NB4 (cell line): ENCODE measurements around the gene ADIPOR1.
A peak's percentile ranks its signal among the peaks of the same experiment; 100 is the strongest.

Source experiments
- MYC ChIP-seq: IDR thresholded peaks from 2 replicates; pipeline ENCODE4 v1.6.1; 2011; ENCODE audit warnings: low read depth, low read length
- POLR2A ChIP-seq: IDR thresholded peaks from 2 replicates; pipeline ENCODE4 v1.6.1; 2011; ENCODE audit warnings: mild to moderate bottlenecking; ENCODE audit not compliant: insufficient read length; ENCODE audit errors: extremely low read depth
- TF ChIP-seq, protein P1 (sequence below): IDR thresholded peaks from one replicate; pipeline ENCODE4 v1.5.1; 2012; ENCODE audit warnings: low read depth, low read length
- TF ChIP-seq, protein P2 (sequence below): IDR thresholded peaks from 2 replicates; pipeline ENCODE4 v1.6.1; 2011; ENCODE audit warnings: low read depth, low read length

DNA sequence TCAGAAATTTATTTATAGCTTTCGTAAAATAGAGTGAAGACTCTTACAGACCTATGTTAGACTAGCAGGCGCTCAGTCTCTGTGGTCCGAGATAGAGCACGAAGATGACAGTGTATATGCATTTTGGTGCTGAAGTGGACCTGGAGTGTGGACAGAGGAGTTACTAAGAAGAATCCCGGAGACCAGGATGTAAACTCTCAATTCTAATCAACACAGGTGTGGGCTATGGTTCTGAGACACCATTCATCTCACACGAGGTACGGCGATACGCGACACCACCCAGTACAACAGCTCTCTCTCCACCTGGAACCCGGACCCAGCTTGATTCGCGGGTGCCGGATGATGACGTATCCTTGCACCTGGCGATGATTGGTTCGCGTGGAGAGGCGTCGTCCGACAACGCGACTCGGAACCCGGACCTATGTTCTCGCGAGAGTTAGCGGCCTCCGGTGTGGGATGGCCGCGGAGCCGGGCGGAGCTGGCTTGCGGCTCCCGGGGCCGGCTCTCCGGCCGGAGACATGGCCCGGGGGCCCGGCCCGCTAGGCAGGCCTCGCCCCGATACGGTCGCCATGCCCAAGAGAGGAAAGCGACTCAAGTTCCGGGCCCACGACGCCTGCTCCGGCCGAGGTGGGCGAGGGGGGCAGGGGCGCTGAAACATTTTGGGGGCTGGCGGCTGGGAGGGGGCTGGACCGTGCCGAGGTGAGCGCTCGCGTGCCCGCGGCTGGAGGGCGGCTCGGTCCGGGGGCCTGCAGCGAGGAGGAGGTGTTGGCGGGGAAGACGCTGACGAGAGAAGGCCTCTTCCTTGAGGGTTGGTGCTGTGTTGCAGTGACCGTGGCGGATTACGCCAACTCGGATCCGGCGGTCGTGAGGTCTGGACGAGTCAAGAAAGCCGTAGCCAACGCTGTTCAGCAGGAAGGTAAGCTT lies 49.1 kb upstream of the ADIPOR1 start, which contains the start of gene TMEM183A:
- TF ChIP-seq POLR2A (peak; percentile 98), MYC (peak; percentile 96)
- TF ChIP-seq, protein P1, sequence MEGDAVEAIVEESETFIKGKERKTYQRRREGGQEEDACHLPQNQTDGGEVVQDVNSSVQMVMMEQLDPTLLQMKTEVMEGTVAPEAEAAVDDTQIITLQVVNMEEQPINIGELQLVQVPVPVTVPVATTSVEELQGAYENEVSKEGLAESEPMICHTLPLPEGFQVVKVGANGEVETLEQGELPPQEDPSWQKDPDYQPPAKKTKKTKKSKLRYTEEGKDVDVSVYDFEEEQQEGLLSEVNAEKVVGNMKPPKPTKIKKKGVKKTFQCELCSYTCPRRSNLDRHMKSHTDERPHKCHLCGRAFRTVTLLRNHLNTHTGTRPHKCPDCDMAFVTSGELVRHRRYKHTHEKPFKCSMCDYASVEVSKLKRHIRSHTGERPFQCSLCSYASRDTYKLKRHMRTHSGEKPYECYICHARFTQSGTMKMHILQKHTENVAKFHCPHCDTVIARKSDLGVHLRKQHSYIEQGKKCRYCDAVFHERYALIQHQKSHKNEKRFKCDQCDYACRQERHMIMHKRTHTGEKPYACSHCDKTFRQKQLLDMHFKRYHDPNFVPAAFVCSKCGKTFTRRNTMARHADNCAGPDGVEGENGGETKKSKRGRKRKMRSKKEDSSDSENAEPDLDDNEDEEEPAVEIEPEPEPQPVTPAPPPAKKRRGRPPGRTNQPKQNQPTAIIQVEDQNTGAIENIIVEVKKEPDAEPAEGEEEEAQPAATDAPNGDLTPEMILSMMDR: no peak
- TF ChIP-seq, protein P2, sequence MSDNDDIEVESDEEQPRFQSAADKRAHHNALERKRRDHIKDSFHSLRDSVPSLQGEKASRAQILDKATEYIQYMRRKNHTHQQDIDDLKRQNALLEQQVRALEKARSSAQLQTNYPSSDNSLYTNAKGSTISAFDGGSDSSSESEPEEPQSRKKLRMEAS: peak; percentile 88
